ENCODE data around the gene KCNK13.

GRCh38 chr14:90115780-90116179 is 54.0 kb downstream of the KCNK13 start:
- TF ChIP-seq, protein P1, sequence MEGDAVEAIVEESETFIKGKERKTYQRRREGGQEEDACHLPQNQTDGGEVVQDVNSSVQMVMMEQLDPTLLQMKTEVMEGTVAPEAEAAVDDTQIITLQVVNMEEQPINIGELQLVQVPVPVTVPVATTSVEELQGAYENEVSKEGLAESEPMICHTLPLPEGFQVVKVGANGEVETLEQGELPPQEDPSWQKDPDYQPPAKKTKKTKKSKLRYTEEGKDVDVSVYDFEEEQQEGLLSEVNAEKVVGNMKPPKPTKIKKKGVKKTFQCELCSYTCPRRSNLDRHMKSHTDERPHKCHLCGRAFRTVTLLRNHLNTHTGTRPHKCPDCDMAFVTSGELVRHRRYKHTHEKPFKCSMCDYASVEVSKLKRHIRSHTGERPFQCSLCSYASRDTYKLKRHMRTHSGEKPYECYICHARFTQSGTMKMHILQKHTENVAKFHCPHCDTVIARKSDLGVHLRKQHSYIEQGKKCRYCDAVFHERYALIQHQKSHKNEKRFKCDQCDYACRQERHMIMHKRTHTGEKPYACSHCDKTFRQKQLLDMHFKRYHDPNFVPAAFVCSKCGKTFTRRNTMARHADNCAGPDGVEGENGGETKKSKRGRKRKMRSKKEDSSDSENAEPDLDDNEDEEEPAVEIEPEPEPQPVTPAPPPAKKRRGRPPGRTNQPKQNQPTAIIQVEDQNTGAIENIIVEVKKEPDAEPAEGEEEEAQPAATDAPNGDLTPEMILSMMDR (IDR thresholded peaks at IDR 0.05) = no peak
- TF ChIP-seq POLR2AphosphoS5 (IDR thresholded peaks at IDR 0.05; ENCODE audit: low read depth, low read length) = no peak
- TF ChIP-seq, protein P2, sequence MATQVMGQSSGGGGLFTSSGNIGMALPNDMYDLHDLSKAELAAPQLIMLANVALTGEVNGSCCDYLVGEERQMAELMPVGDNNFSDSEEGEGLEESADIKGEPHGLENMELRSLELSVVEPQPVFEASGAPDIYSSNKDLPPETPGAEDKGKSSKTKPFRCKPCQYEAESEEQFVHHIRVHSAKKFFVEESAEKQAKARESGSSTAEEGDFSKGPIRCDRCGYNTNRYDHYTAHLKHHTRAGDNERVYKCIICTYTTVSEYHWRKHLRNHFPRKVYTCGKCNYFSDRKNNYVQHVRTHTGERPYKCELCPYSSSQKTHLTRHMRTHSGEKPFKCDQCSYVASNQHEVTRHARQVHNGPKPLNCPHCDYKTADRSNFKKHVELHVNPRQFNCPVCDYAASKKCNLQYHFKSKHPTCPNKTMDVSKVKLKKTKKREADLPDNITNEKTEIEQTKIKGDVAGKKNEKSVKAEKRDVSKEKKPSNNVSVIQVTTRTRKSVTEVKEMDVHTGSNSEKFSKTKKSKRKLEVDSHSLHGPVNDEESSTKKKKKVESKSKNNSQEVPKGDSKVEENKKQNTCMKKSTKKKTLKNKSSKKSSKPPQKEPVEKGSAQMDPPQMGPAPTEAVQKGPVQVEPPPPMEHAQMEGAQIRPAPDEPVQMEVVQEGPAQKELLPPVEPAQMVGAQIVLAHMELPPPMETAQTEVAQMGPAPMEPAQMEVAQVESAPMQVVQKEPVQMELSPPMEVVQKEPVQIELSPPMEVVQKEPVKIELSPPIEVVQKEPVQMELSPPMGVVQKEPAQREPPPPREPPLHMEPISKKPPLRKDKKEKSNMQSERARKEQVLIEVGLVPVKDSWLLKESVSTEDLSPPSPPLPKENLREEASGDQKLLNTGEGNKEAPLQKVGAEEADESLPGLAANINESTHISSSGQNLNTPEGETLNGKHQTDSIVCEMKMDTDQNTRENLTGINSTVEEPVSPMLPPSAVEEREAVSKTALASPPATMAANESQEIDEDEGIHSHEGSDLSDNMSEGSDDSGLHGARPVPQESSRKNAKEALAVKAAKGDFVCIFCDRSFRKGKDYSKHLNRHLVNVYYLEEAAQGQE (IDR thresholded peaks at IDR 0.05; ENCODE audit: insufficient read depth in 1 of 2, low read depth in 2 of 2, low read length in 1 of 2) = no peak

Data from Panc1 (cell line).